ENCODE measurements around the gene NAA38.

Gene NAA38

DNA sequence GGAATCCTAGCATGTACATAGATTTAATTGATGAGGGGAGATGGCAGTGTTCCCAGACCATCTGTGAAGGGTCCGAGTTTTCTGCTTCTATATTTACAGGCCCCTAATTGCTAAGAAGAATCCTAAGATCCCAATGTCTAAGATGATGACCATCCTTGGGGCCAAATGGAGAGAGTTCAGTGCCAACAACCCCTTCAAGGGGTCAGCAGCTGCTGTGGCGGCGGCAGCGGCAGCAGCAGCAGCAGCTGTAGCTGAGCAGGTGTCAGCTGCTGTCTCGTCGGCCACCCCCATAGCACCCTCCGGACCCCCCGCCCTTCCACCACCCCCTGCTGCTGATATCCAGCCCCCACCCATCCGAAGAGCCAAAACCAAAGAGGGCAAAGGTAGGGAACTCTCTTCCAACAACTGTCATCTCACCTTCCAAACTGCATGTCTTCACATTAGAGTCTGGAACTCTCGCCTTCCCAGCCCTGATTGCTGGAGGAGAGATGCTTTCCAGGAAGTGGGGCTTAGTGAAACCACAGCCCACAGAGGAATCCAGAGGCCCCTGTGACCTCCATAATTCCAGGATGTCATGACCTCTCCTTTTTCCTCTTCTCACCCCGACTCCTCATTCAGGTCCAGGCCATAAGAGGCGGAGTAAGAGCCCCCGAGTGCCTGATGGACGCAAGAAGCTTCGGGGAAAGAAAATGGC is 36.0 kb upstream of the NAA38 start:
- DNase-seq (ENCODE audit: low read depth): no peak
- TF ChIP-seq, protein P1, sequence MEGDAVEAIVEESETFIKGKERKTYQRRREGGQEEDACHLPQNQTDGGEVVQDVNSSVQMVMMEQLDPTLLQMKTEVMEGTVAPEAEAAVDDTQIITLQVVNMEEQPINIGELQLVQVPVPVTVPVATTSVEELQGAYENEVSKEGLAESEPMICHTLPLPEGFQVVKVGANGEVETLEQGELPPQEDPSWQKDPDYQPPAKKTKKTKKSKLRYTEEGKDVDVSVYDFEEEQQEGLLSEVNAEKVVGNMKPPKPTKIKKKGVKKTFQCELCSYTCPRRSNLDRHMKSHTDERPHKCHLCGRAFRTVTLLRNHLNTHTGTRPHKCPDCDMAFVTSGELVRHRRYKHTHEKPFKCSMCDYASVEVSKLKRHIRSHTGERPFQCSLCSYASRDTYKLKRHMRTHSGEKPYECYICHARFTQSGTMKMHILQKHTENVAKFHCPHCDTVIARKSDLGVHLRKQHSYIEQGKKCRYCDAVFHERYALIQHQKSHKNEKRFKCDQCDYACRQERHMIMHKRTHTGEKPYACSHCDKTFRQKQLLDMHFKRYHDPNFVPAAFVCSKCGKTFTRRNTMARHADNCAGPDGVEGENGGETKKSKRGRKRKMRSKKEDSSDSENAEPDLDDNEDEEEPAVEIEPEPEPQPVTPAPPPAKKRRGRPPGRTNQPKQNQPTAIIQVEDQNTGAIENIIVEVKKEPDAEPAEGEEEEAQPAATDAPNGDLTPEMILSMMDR (IDR thresholded peaks at IDR 0.05; ENCODE audit: control insufficient read depth, insufficient read depth, low read depth, low read length, missing control alignments): no peak
- H3K4me3 ChIP-seq (ENCODE audit: control insufficient read depth, low read depth, low read length): no peak overlapping the region

GRCh38 chr17:7889166-7889955 is 32.0 kb upstream of the NAA38 start:
- peak; percentile 43 for DNase-seq (ENCODE audit: low read depth)
- TF ChIP-seq, protein P1 (IDR thresholded peaks at IDR 0.05; ENCODE audit: control insufficient read depth, insufficient read depth, low read depth, low read length, missing control alignments): peak; percentile 54
- peak overlapping the region; percentile 4; the same call in 1 of the 2 replicates for H3K4me3 ChIP-seq (ENCODE audit: control insufficient read depth, low read depth, low read length)

DNA sequence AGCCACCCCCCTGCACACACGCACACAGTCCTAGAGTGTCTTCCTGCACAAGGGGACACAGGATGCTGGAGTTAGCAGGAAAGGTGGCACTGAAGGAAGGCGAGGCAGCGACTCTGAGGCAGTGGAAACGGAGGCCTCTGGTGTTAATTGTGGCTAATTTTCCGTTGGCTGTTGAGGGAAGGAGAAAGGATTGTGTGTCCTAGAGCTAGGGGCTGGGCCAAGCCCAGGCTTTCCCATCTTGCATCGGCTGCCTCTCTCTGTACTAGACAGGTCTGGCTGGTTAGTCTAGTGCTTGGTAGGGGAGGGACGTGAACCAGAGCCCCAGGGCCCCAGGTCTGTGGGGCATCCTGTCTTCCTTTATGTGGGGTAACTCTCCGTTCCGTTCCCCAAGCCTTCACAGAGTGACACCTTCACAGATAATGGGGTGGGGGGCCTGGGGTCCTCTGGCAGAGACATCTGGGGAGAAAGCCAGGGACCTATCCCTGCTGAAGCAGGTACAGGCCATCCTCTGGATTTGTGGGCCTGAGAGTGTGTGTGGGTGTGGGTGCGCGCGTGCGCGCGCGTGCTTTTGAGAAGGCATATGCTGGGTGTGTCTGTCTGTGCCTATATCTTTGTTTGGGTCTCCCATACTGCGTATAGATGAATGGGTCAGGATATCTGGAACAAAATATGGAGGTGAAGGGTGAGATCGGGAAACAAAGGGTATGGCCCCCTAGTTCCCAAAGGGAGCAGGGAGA is 31.0 kb upstream of the NAA38 start, which contains the start of gene CHD3:
Gene CHD3, plus strand, starts transcription at position 606 of the 737 bp plus-strand sequence. CDS start 212 bp downstream, outside the sequence.
- TF ChIP-seq, protein P1 (IDR thresholded peaks at IDR 0.05; ENCODE audit: control insufficient read depth, insufficient read depth, low read depth, low read length, missing control alignments): no peak
- H3K4me3 ChIP-seq (ENCODE audit: control insufficient read depth, low read depth, low read length): peak within 1 kb of the TSS; percentile 52
- DNase-seq (ENCODE audit: low read depth): no peak

DNA sequence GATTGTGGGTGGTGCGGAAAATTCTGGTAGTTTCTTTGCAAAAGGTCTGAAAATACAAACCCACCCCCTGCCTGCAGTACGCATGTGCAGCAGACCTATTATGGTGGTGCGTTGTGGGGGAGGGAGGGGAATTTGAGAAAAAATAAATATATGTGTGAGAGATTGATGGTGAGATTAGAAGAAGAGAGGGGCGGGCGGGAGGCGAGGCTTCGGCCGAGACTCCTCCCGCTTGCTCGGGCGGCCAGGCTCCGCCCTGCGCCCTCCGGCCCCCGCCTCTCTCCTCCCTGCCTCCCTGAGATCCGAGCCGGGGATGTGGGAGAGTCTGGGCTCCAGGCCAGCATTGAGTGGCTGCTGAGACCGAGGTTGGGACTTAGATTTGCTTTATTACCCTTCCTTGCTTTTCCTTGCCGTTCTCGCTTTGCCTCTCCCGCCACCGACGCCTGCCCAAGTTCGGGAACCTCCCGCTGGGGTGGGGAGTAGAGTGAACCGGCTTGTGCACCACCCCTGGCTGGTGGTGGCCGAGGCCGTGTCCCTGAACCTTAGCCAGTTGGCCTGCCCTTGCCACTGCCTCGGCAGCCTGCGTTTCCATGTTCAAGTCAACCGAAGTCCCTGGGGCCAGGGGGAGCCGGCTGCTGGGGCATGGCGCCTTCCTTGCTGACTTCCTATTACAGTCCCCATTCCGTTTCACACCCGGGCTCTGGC is 30.3 kb upstream of the NAA38 start:
- peak overlapping the region; percentile 99 for H3K4me3 ChIP-seq (ENCODE audit: control insufficient read depth, low read depth, low read length)
- TF ChIP-seq, protein P1 (IDR thresholded peaks at IDR 0.05; ENCODE audit: control insufficient read depth, insufficient read depth, low read depth, low read length, missing control alignments): no peak
- DNase-seq (ENCODE audit: low read depth): peak; percentile 77

DNA sequence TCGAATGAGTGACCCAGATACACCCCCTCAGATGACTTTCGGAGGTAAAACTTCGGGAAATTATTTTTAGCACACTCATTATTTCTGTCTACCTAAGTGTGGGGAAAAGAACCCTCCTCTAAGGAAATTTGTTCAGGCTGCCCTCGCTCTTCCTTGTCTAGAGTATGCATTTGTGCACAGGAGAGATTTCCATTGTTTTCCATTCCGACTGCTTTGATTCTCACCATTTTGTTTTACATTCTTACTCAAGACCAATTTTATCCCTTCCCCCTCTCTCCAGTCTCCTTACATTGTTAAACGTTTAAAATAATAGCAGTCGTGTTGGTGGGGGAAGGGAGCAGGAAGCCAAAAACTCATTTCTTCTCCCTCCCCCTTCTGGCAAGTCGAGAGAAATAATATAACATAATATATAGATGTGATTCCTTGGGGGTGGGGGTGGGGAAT is 29.7 kb upstream of the NAA38 start:
- peak overlapping the region; percentile 99 for H3K4me3 ChIP-seq (ENCODE audit: control insufficient read depth, low read depth, low read length)
- no peak for DNase-seq (ENCODE audit: low read depth)
- TF ChIP-seq, protein P1 (IDR thresholded peaks at IDR 0.05; ENCODE audit: control insufficient read depth, insufficient read depth, low read depth, low read length, missing control alignments): no peak
